Loucy (cell line): ENCODE results near the gene ENKD1.

Source experiments
- H2AFZ ChIP-seq: fragments of 200-600 bp; sonication (generic); 2 replicates; pipeline ENCODE4 v1.6.0; 2016; ENCODE audit warnings: antibody characterized with exemption, mild to moderate bottlenecking, low read length, moderate library complexity
- H3F3A ChIP-seq: fragments of 200-600 bp; 2 replicates; pipeline ENCODE4 v1.6.0; 2016; ENCODE audit warnings: antibody characterized with exemption, low read depth, mild to moderate bottlenecking
- H3K27me3 ChIP-seq: fragments of 200-600 bp; sonication (generic); 2 replicates; pipeline ENCODE4 v1.6.1; 2014; ENCODE audit warnings: low read length, mild to moderate bottlenecking; ENCODE audit not compliant: insufficient read depth, poor library complexity, severe bottlenecking
- H3K36me3 ChIP-seq: fragments of 200-600 bp; sonication (generic); 2 replicates; pipeline ENCODE4 v1.6.1; 2016; ENCODE audit warnings: low read length; ENCODE audit not compliant: insufficient read depth
- H3K4me1 ChIP-seq: fragments of 200-600 bp; sonication (generic); 2 replicates; pipeline ENCODE4 v1.5.1; 2014; ENCODE audit warnings: low read length, mild to moderate bottlenecking; ENCODE audit not compliant: insufficient read depth, poor library complexity, severe bottlenecking
- H3K4me2 ChIP-seq: fragments of 200-600 bp; sonication (generic); 2 replicates; pipeline ENCODE4 v1.6.0; 2014; ENCODE audit warnings: antibody characterized with exemption, low read length, low read depth, mild to moderate bottlenecking; ENCODE audit not compliant: poor library complexity, severe bottlenecking
- H3K4me3 ChIP-seq: fragments of 200-600 bp; sonication (generic); 2 replicates; pipeline ENCODE4 v1.5.1; 2014; ENCODE audit warnings: low read length, mild to moderate bottlenecking, mixed read lengths; ENCODE audit not compliant: poor library complexity, severe bottlenecking
- H3K79me2 ChIP-seq: fragments of 200-600 bp; sonication (generic); 2 replicates; pipeline ENCODE4 v1.6.1; 2014; ENCODE audit warnings: low read length; ENCODE audit not compliant: insufficient read depth
- H3K9ac ChIP-seq: fragments of 200-600 bp; sonication (generic); 2 replicates; pipeline ENCODE4 v1.6.0; 2014; ENCODE audit warnings: mild to moderate bottlenecking, low read depth, low read length, moderate library complexity; ENCODE audit not compliant: poor library complexity, severe bottlenecking
- H3K9me2 ChIP-seq: fragments of 200-600 bp; sonication (generic); replicated peaks from 2 replicates; pipeline ENCODE4 v1.6.1; 2016; ENCODE audit warnings: low read depth, low read length, mixed read lengths
- H3K9me3 ChIP-seq: fragments of 200-600 bp; sonication (generic); 2 replicates; pipeline ENCODE4 v1.6.1; 2014; ENCODE audit warnings: mild to moderate bottlenecking, antibody characterized with exemption, low read length, low read depth; ENCODE audit not compliant: insufficient read depth
- H4K20me1 ChIP-seq: fragments of 200-600 bp; sonication (generic); 2 replicates; pipeline ENCODE4 v1.6.0; 2014; ENCODE audit warnings: antibody characterized with exemption, low read length, mild to moderate bottlenecking; ENCODE audit not compliant: insufficient read depth, poor library complexity, severe bottlenecking
- EZH2phosphoT487 ChIP-seq: fragments of 200-600 bp; IDR thresholded peaks from 2 replicates; pipeline ENCODE4 v1.6.1; 2018; ENCODE audit warnings: antibody characterized with exemption, mild to moderate bottlenecking, moderate library complexity, borderline replicate concordance
- TF ChIP-seq, protein P1 (sequence below): fragments of 200-600 bp; sonication (generic); conservative IDR thresholded peaks from 2 replicates; pipeline ENCODE4 v1.5.1; 2014; ENCODE audit warnings: mild to moderate bottlenecking, antibody characterized with exemption, low read length

ENKD1 gene

GRCh38 chr16:67677712-67678111 is 11.2 kb upstream of the ENKD1 start:
- no peaks in the 10 kb centered on the region for H3K9me2 ChIP-seq
- H3K9me3 ChIP-seq, result no peaks in the 10 kb centered on the region
- H3K36me3 ChIP-seq, result peaks cover 10% of the 10 kb centered on the region; the same call in 1 of the 2 replicates
- H3K4me2 ChIP-seq, result no peak overlapping the region
- no peak overlapping the region for H3K4me3 ChIP-seq
- H4K20me1 ChIP-seq, result no peaks in the 10 kb centered on the region
- H3K4me1 ChIP-seq, result no peaks in the 10 kb centered on the region
- H3F3A ChIP-seq, result no peaks in the 10 kb centered on the region
- no peaks in the 10 kb centered on the region for H3K27me3 ChIP-seq
- TF ChIP-seq, protein P1, sequence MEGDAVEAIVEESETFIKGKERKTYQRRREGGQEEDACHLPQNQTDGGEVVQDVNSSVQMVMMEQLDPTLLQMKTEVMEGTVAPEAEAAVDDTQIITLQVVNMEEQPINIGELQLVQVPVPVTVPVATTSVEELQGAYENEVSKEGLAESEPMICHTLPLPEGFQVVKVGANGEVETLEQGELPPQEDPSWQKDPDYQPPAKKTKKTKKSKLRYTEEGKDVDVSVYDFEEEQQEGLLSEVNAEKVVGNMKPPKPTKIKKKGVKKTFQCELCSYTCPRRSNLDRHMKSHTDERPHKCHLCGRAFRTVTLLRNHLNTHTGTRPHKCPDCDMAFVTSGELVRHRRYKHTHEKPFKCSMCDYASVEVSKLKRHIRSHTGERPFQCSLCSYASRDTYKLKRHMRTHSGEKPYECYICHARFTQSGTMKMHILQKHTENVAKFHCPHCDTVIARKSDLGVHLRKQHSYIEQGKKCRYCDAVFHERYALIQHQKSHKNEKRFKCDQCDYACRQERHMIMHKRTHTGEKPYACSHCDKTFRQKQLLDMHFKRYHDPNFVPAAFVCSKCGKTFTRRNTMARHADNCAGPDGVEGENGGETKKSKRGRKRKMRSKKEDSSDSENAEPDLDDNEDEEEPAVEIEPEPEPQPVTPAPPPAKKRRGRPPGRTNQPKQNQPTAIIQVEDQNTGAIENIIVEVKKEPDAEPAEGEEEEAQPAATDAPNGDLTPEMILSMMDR, result no peak
- TF ChIP-seq EZH2phosphoT487, result no peak
- no peak overlapping the region for H2AFZ ChIP-seq
- no peak overlapping the region for H3K9ac ChIP-seq
- H3K79me2 ChIP-seq, result no peaks in the 10 kb centered on the region

DNA sequence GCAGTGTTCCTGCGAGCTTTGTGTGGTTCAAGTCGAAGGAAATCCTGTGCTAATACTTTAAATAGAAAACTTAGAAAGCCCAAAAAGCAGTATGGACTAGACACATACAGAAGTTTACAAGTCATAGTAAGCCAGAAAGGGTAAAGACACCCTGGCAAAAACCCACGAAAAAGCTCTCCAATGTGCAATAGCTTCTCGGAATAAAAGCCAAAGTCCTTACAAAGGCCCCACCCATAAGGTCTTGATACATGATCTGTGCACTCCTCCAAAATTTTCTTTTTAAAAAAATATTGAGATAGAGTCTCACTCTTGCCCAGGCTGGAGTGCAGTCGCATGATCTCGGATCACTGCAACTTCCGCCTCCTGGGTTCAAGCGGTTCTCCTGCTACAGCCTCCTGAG is 10.4 kb upstream of the ENKD1 start:
- Histone ChIP-seq H3K4me3 (no peak overlapping the region), H3K79me2 (no peaks in the 10 kb centered on the region), H3K4me1 (no peaks in the 10 kb centered on the region), H2AFZ (no peak overlapping the region), H3F3A (no peaks in the 10 kb centered on the region), H3K27me3 (no peaks in the 10 kb centered on the region), H4K20me1 (no peaks in the 10 kb centered on the region), H3K4me2 (no peak overlapping the region), H3K9me3 (no peaks in the 10 kb centered on the region), H3K9me2 (no peaks in the 10 kb centered on the region), H3K36me3 (peaks cover 4% of the 10 kb centered on the region; the same call in 1 of the 2 replicates), H3K9ac (no peak overlapping the region)
- TF ChIP-seq, protein P1, result no peak
- TF ChIP-seq EZH2phosphoT487, result no peak

DNA sequence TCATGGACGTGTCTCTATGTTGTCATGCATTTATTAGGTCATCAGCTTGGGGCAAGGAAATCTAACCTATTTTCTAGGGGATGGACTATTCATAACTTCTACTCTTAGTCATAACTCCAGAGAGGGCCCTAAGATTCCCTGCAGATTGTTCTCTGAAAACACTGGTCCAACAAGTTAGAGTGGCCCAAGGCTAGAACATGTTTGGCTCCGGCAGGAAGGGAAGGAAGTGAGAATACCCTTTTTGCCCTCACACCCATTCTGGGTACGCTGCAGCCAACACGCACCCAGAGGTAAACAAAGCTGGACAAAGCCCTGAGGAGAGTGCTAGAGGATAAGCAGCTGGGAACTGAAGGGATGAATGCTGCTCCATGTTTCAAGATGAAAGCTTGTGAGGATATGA is 10.0 kb upstream of the ENKD1 start:
- Histone ChIP-seq H3K4me3 (no peak overlapping the region), H3K4me1 (no peaks in the 10 kb centered on the region), H3K36me3 (peaks cover 4% of the 10 kb centered on the region; the same call in 1 of the 2 replicates), H3K79me2 (no peaks in the 10 kb centered on the region), H4K20me1 (no peaks in the 10 kb centered on the region), H3K9me3 (no peaks in the 10 kb centered on the region), H3K9me2 (no peaks in the 10 kb centered on the region), H3K4me2 (no peak overlapping the region), H3F3A (no peaks in the 10 kb centered on the region), H3K9ac (no peak overlapping the region), H2AFZ (no peak overlapping the region), H3K27me3 (no peaks in the 10 kb centered on the region)
- no peak for TF ChIP-seq EZH2phosphoT487
- TF ChIP-seq, protein P1, result no peak
